ENCODE measurements around the gene MYL6B. TPM values are rescaled to one million over a fixed set of nuclear protein-coding genes. Genes with fewer than 3 reads are reported as not detected.

The MYL6B gene
- total RNA-seq, 2 donors from 2014 or later: 153 to 191 TPM

- H3K36me3 Mint-ChIP-seq (ENCODE audit: low read depth): peaks cover 43% of the 10 kb centered on the region
- H3K9me3 Mint-ChIP-seq: no peaks in the 10 kb centered on the region
- TF ChIP-seq, protein P1, sequence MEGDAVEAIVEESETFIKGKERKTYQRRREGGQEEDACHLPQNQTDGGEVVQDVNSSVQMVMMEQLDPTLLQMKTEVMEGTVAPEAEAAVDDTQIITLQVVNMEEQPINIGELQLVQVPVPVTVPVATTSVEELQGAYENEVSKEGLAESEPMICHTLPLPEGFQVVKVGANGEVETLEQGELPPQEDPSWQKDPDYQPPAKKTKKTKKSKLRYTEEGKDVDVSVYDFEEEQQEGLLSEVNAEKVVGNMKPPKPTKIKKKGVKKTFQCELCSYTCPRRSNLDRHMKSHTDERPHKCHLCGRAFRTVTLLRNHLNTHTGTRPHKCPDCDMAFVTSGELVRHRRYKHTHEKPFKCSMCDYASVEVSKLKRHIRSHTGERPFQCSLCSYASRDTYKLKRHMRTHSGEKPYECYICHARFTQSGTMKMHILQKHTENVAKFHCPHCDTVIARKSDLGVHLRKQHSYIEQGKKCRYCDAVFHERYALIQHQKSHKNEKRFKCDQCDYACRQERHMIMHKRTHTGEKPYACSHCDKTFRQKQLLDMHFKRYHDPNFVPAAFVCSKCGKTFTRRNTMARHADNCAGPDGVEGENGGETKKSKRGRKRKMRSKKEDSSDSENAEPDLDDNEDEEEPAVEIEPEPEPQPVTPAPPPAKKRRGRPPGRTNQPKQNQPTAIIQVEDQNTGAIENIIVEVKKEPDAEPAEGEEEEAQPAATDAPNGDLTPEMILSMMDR (conservative IDR thresholded peaks at IDR 0.05): no peak
- Histone ChIP-seq H3K9me3 (ENCODE audit: control insufficient read depth, low read length) (peaks cover 9% of the 10 kb centered on the region), H3K27me3 (ENCODE audit: control insufficient read depth, insufficient read depth, low read length, poor library complexity, severe bottlenecking) (no peaks in the 10 kb centered on the region), H3K27ac (ENCODE audit: low read depth, low read length) (no peak overlapping the region), H3K4me3 (ENCODE audit: low read length) (peak overlapping the region; percentile 94), H3K4me1 (ENCODE audit: control insufficient read depth, insufficient read depth, low read length) (peaks cover 5% of the 10 kb centered on the region), H3K36me3 (ENCODE audit: control insufficient read depth, insufficient read depth, low read length) (peaks cover 41% of the 10 kb centered on the region), H3K9ac (ENCODE audit: extremely low read depth, low read length, poor library complexity, severe bottlenecking) (peak overlapping the region; percentile 78)
- no peaks in the 10 kb centered on the region for H3K27me3 Mint-ChIP-seq (ENCODE audit: insufficient read depth)
- 2 to 4% methylated on average over 16 to 29 of the region's 29 CpGs for WGBS, 2 experiments (ENCODE audit: insufficient coverage in 1 of 2, insufficient read length in 1 of 2)
- DNase-seq: peak; percentile 87
- H3K4me1 Mint-ChIP-seq: peaks cover 24% of the 10 kb centered on the region
- peak overlapping the region; percentile 89 for H3K4me3 Mint-ChIP-seq
- H3K27ac Mint-ChIP-seq: peak overlapping the region; percentile 98
Observed at GRCh38 chr12:56129206-56129941, 23.0 kb upstream of the MYL6B start.

GRCh38 chr12:56129942-56130495 is 22.4 kb upstream of the MYL6B start:
- no peak overlapping the region for H3K9ac ChIP-seq (ENCODE audit: extremely low read depth, low read length, poor library complexity, severe bottlenecking)
- H3K27ac Mint-ChIP-seq: no peak overlapping the region
- no peaks in the 10 kb centered on the region for H3K27me3 Mint-ChIP-seq (ENCODE audit: insufficient read depth)
- H3K27me3 ChIP-seq (ENCODE audit: control insufficient read depth, insufficient read depth, low read length, poor library complexity, severe bottlenecking): no peaks in the 10 kb centered on the region
- H3K4me3 Mint-ChIP-seq: peak overlapping the region; percentile 89
- H3K4me3 ChIP-seq (ENCODE audit: low read length): peak overlapping the region; percentile 94
- WGBS, 2 experiments (ENCODE audit: insufficient coverage in 1 of 2, insufficient read length in 1 of 2): 80 to 86% methylated on average over 17 to 22 of the region's 22 CpGs
- H3K27ac ChIP-seq (ENCODE audit: low read depth, low read length): no peak overlapping the region
- H3K4me1 Mint-ChIP-seq: peaks cover 22% of the 10 kb centered on the region
- no peak for DNase-seq
- peaks cover 5% of the 10 kb centered on the region for H3K4me1 ChIP-seq (ENCODE audit: control insufficient read depth, insufficient read depth, low read length)
- peaks cover 9% of the 10 kb centered on the region for H3K9me3 ChIP-seq (ENCODE audit: control insufficient read depth, low read length)
- TF ChIP-seq, protein P1 (conservative IDR thresholded peaks at IDR 0.05): no peak
- H3K36me3 Mint-ChIP-seq (ENCODE audit: low read depth): peaks cover 44% of the 10 kb centered on the region
- H3K9me3 Mint-ChIP-seq: no peaks in the 10 kb centered on the region
- H3K36me3 ChIP-seq (ENCODE audit: control insufficient read depth, insufficient read depth, low read length): peaks cover 46% of the 10 kb centered on the region

DNA sequence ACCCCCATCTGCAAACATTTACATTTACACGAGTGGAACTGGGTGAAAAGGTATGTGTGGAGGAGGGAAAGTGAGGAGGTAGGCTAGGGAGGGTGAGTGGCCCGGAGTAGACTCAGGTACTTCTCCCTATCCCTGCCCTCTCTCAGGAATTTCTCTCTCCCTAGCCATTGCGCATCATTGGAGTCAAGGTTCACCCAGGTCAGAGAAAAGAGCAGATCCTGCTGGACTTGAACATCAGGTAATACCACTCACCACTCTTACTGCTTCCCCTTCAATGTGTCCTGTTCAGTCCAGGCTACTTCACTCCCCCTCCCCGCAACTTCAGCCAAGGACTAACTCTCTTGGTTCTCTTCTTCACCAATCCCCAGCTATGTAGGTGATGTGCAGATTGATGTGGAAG is 21.5 kb upstream of the MYL6B start:
- Histone ChIP-seq H3K27me3 (ENCODE audit: control insufficient read depth, insufficient read depth, low read length, poor library complexity, severe bottlenecking) (no peaks in the 10 kb centered on the region), H3K27ac (ENCODE audit: low read depth, low read length) (no peak overlapping the region), H3K36me3 (ENCODE audit: control insufficient read depth, insufficient read depth, low read length) (peaks cover 53% of the 10 kb centered on the region), H3K4me1 (ENCODE audit: control insufficient read depth, insufficient read depth, low read length) (peaks cover 5% of the 10 kb centered on the region), H3K9ac (ENCODE audit: extremely low read depth, low read length, poor library complexity, severe bottlenecking) (no peak overlapping the region), H3K9me3 (ENCODE audit: control insufficient read depth, low read length) (peaks cover 9% of the 10 kb centered on the region), H3K4me3 (ENCODE audit: low read length) (peak overlapping the region; percentile 94)
- TF ChIP-seq, protein P1 (conservative IDR thresholded peaks at IDR 0.05): no peak
- peak overlapping the region; percentile 89 for H3K4me3 Mint-ChIP-seq
- no peak for DNase-seq
- H3K9me3 Mint-ChIP-seq: no peaks in the 10 kb centered on the region
- H3K27ac Mint-ChIP-seq: no peak overlapping the region
- peaks cover 48% of the 10 kb centered on the region for H3K36me3 Mint-ChIP-seq (ENCODE audit: low read depth)
- peaks cover 22% of the 10 kb centered on the region for H3K4me1 Mint-ChIP-seq
- 92% methylated on average over 3 of the region's 4 CpGs; no CpG with 5 or more reads in 1 of the 2 experiments for WGBS, 2 experiments (ENCODE audit: insufficient coverage in 1 of 2, insufficient read length in 1 of 2)
- no peaks in the 10 kb centered on the region for H3K27me3 Mint-ChIP-seq (ENCODE audit: insufficient read depth)
